HUES48 (cell line): ENCODE results near the gene PSORS1C1.

Experiments
- H3K27ac ChIP-seq: one replicate; pipeline ENCODE4 v1.7.0; 2013; ENCODE audit warnings: low read depth, low read length, inconsistent platforms
- H3K27me3 ChIP-seq: 2 replicates; pipeline ENCODE4 v1.6.1; 2013; ENCODE audit warnings: mild to moderate bottlenecking, low read length; ENCODE audit not compliant: control insufficient read depth, insufficient read depth
- H3K36me3 ChIP-seq: 2 replicates; pipeline ENCODE4 v1.6.1; 2013; ENCODE audit warnings: low read length; ENCODE audit not compliant: control insufficient read depth, insufficient read depth
- H3K4me1 ChIP-seq: 2 replicates; pipeline ENCODE4 v1.6.1; 2013; ENCODE audit warnings: mild to moderate bottlenecking, low read length; ENCODE audit not compliant: control insufficient read depth, insufficient read depth
- H3K4me3 ChIP-seq: 2 replicates; pipeline ENCODE4 v1.5.1; 2013; ENCODE audit warnings: mild to moderate bottlenecking, low read depth, low read length
- H3K9ac ChIP-seq: 2 replicates; pipeline ENCODE4 v1.6.1; 2013; ENCODE audit warnings: mild to moderate bottlenecking, low read depth, low read length, moderate library complexity
- H3K9me3 ChIP-seq: 2 replicates; pipeline ENCODE4 v1.6.1; 2013; ENCODE audit warnings: low read length; ENCODE audit not compliant: control insufficient read depth, insufficient read depth

PSORS1C1 gene

GRCh38 chr6:31096656-31097055 lies 17.9 kb upstream of the PSORS1C1 start:
- Histone ChIP-seq H3K4me1 (peaks cover 7% of the 10 kb centered on the region; the same call in 1 of the 2 replicates), H3K9ac (no peak overlapping the region), H3K9me3 (no peaks in the 10 kb centered on the region), H3K4me3 (no peak overlapping the region), H3K27me3 (no peaks in the 10 kb centered on the region), H3K27ac (no peak overlapping the region), H3K36me3 (no peaks in the 10 kb centered on the region)

DNA sequence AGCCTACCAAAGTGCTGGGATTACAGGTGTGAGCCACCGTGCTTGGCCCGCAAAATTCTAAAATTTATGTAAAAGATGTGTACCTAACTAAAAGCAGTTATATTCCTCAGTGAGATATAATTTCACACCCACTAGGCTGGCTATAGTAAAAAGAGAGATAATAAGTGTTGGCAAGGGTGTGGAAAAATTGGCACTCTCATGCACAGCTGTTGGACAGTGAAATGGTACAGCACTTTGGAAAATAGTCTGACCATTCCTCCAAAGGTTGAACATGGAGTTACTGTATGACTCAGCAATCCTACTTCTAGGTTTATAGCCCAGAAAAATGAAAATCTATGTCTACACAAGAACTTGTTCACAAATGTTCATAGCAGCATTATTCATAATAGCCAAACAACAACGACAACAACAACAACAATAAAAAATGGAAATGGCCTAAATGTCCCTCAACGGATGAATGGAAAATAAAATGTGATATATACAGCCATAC lies 16.1 kb upstream of the PSORS1C1 start:
- Histone ChIP-seq H3K27me3 (no peaks in the 10 kb centered on the region), H3K27ac (no peak overlapping the region), H3K9ac (no peak overlapping the region), H3K4me1 (0 out of 2 replicates have a peak, but pooled peaks cover 3% of the 10 kb centered on the region), H3K36me3 (no peaks in the 10 kb centered on the region), H3K9me3 (no peaks in the 10 kb centered on the region), H3K4me3 (no peak overlapping the region)

GRCh38 chr6:31103136-31103535 lies 11.5 kb upstream of the PSORS1C1 start:
- Histone ChIP-seq H3K36me3 (no peaks in the 10 kb centered on the region), H3K4me1 (no peaks in the 10 kb centered on the region), H3K27ac (no peak overlapping the region), H3K9ac (no peak overlapping the region), H3K9me3 (no peaks in the 10 kb centered on the region), H3K4me3 (no peak overlapping the region), H3K27me3 (no peaks in the 10 kb centered on the region)

DNA sequence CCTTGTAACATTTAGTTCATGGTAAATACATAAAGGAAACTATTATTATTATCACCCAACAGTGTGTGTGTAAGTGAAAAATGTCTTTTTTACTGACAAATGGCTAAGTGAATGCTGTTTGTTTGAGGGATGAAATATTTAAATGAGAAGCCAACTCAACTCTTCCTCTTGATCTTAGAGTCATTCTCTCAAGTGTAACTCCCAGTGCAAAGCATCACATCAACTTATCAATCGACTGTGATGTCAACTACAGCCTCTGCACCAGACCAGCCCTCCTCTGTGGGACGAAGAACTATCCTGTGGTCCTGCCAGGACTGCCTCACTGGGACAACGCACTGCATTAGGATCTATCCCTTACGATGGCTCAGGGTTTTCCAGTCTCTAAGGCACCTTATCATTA lies 7.5 kb upstream of the PSORS1C1 start:
- H3K27ac ChIP-seq: no peak overlapping the region
- no peak overlapping the region for H3K4me3 ChIP-seq
- H3K36me3 ChIP-seq: no peaks in the 10 kb centered on the region
- H3K9me3 ChIP-seq: no peaks in the 10 kb centered on the region
- H3K27me3 ChIP-seq: peaks cover 11% of the 10 kb centered on the region
- peaks cover 17% of the 10 kb centered on the region for H3K4me1 ChIP-seq
- no peak overlapping the region for H3K9ac ChIP-seq

DNA sequence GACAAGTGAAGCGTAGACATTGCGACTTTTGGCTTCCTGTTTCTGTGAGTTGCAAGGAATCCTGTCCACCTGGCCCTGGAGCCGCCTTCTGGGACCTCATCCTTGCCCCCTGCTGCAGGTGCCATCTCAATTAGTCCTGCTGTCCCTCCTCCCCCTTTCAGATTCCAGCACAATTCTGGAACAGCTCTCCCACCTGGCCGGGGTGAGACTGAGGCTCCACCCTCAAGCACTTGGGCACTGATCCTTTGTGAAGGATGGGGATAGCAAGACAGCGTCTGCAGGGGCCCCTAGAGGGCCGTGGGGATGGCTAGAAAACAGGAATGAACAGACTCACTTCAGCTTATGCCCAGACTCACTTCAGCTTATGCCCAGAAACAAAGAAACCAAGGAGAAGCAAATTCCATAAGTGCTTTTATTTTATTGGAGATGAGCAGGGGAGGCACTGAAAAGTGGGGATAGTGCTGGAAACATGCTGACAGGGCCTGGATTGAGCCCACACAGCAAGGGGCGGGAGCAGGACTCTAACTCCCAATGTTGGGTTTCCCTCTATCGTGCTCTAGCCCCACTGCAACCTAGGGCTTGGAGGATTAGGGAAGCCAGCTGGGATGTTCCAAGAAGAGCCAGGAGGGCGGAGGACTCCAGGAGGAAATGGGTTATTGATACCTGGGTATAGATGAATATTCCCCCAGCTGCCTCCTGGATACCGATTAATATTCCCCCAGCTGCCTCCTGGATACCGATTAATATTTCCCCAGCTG lies 3.6 kb upstream of the PSORS1C1 start:
- peaks cover 27% of the 10 kb centered on the region for H3K4me1 ChIP-seq
- H3K27me3 ChIP-seq: peaks cover 11% of the 10 kb centered on the region
- no peaks in the 10 kb centered on the region for H3K9me3 ChIP-seq
- H3K27ac ChIP-seq: peak overlapping the region; percentile 67
- H3K9ac ChIP-seq: no peak overlapping the region
- H3K4me3 ChIP-seq: no peak overlapping the region
- no peaks in the 10 kb centered on the region for H3K36me3 ChIP-seq

DNA sequence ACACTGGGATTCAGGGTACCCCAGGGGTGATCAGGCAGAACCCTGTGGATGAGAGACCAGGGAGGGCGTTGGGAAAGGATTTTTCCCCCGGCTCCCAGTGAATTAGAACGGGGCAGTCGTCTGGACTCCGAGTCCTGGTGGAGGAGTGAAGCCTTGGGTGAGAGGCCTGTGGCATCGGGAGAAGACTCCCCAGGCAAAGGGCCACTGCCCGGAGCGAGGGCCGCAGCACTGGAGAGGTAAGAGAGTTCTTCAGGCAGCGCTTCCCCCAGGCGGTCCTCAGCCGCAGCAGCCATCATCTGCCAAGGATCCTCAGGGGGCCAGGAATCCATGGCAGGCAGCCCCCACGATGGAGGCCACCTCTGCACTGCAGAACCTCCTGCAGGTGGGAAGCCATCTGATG lies 2.9 kb upstream of the PSORS1C1 start:
- H3K4me3 ChIP-seq: no peak overlapping the region
- peaks cover 27% of the 10 kb centered on the region for H3K4me1 ChIP-seq
- no peaks in the 10 kb centered on the region for H3K9me3 ChIP-seq
- H3K27ac ChIP-seq: no peak overlapping the region
- no peak overlapping the region for H3K9ac ChIP-seq
- H3K36me3 ChIP-seq: no peaks in the 10 kb centered on the region
- peaks cover 11% of the 10 kb centered on the region for H3K27me3 ChIP-seq

GRCh38 chr6:31112478-31112877 lies 2.1 kb upstream of the PSORS1C1 start, which contains the start of gene C6orf15:
Gene C6orf15 (minus strand): TSS chr6:31112575. CDS start chr6:31112555, 20 bp downstream.
- Histone ChIP-seq H3K27me3 (peaks cover 11% of the 10 kb centered on the region), H3K36me3 (no peaks in the 10 kb centered on the region), H3K27ac (no peak within 1 kb of the TSS), H3K9me3 (no peaks in the 10 kb centered on the region), H3K9ac (no peak within 1 kb of the TSS), H3K4me3 (no peak within 1 kb of the TSS), H3K4me1 (peaks cover 27% of the 10 kb centered on the region)

GRCh38 chr6:31113861-31114540 lies 599 bp upstream of the PSORS1C1 start:
- Histone ChIP-seq H3K4me1 (peaks cover 27% of the 10 kb centered on the region), H3K4me3 (no peak overlapping the region), H3K27ac (peak overlapping the region; percentile 83), H3K36me3 (no peaks in the 10 kb centered on the region), H3K27me3 (peaks cover 11% of the 10 kb centered on the region), H3K9me3 (no peaks in the 10 kb centered on the region), H3K9ac (no peak overlapping the region)

DNA sequence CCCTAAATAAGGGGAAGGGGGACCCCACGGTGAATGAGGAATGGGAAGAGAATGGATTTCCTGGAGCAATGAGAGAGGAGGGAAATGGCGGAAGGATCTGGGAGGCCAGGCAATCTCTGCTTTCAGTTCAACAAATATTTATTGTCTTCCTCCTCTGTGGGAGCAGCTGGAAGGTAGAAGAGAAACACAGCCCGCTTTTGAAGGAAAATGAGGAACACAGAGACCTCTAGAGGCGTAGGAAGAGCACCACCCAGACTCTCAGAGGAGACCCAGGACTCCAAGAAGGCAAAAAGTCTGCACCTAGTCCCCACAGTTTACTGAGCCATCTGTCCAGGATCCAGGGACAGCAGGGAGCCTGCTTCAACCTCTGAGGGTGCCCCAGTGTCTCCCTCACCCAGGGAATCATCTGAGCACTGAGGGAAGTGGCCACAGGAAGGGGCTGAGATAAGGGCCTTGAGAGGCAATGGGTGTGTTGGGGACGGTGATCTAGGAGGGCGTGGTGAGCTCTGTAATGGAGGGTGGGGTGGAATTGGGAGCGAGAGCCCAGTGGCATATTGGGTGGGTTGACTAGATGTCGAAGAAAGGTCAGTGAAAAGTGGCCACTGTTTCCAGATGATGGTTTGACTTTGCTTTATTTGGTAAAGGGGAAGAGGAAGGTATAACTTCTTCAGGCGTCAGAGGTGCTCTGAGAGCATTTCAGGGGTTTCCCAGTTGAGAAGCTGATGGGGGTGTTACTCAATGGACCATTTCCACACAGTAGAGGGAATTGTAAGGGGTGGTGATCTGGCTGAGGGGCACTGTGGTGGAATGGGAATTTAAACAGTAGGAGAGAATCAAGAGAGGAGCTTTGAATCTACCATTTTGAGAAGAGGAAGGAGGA lies 610 bp downstream of the PSORS1C1 start:
- Histone ChIP-seq H3K9me3 (no peaks in the 10 kb centered on the region), H3K4me1 (peaks cover 20% of the 10 kb centered on the region), H3K27me3 (peaks cover 5% of the 10 kb centered on the region), H3K9ac (no peak overlapping the region), H3K27ac (peak overlapping the region; percentile 83), H3K4me3 (no peak overlapping the region), H3K36me3 (no peaks in the 10 kb centered on the region)

- Histone ChIP-seq H3K27ac (no peak overlapping the region), H3K9ac (no peak overlapping the region), H3K4me3 (no peak overlapping the region), H3K9me3 (no peaks in the 10 kb centered on the region), H3K4me1 (peaks cover 12% of the 10 kb centered on the region), H3K27me3 (no peaks in the 10 kb centered on the region; the same call in 1 of the 2 replicates), H3K36me3 (no peaks in the 10 kb centered on the region)
Measured at GRCh38 chr6:31115941-31116560, 1.5 kb downstream of the PSORS1C1 start.
